Adrenal gland (tissue), 12 donors: ENCODE results near the gene ALDH1L1. TPM values are rescaled to one million over a fixed set of nuclear protein-coding genes. Genes with fewer than 3 reads are reported as not detected.

Experiments used
- DNase-seq, 7 donors: peaks; one replicate each; pipeline ENCODE4 v3.0.0-alpha.2; 2019 to 2020
- H3K27ac ChIP-seq, 5 donors: fragments of 200-600 bp; sonication (generic) in 4 of 5; 1 replicate in 3 of 5; 2 replicates in 2 of 5; pipeline versions ENCODE4 v1.5.1 to v1.8.0; 2016 to 2020; ENCODE audit warnings: mild to moderate bottlenecking in 1 of 5
- H3K27me3 ChIP-seq: fragments of 200-600 bp; 2 replicates; pipeline ENCODE4 v1.8.0; 2021
- H3K36me3 ChIP-seq, 2 donors: fragments of 200-600 bp; replicated peaks in 1 of 2; 1 replicate in 1 of 2; 2 replicates in 1 of 2; pipeline versions ENCODE4 v1.5.1 to v1.8.0; 2018 to 2022
- H3K4me1 ChIP-seq, 2 donors: fragments of 200-600 bp; replicated peaks in 1 of 2; 1 replicate in 1 of 2; 2 replicates in 1 of 2; pipeline versions ENCODE4 v1.5.1 to v1.8.0; 2018 to 2021
- H3K4me3 ChIP-seq, 4 donors: fragments of 200-600 bp; sonication (generic) in 3 of 4; one replicate each; pipeline ENCODE4 v1.5.1; 2016 to 2018
- H3K9me3 ChIP-seq, 3 donors: fragments of 200-600 bp; sonication (generic) in 1 of 3; replicated peaks in 1 of 3; 1 replicate in 2 of 3; 2 replicates in 1 of 3; pipeline versions ENCODE4 v1.5.1 to v1.8.0; 2016 to 2021
- CTCF ChIP-seq, 6 experiments: fragments of 450-650 bp in 4 of 6; fragments of 200-600 bp in 2 of 6; sonication (generic) in 1 of 6; IDR thresholded peaks; 1 replicate in 5 of 6; 2 replicates in 1 of 6; pipeline versions ENCODE4 v1.5.1 to v1.8.0; 2016 to 2021; ENCODE audit warnings: antibody characterized with exemption in 6 of 6, mild to moderate bottlenecking in 2 of 6, moderate library complexity in 1 of 6
- POLR2A ChIP-seq, 2 donors: fragments of 450-650 bp; IDR thresholded peaks; one replicate each; pipeline ENCODE4 v1.6.1; 2017; ENCODE audit warnings: antibody characterized with exemption in 2 of 2, mild to moderate bottlenecking in 2 of 2, moderate library complexity in 1 of 2
- WGBS, 4 donors: extraction: QIAGEN DNeasy Blood & Tissue Kit in 2 of 4; methylation state at CpG; one replicate each; pipeline versions ENCODE4 v1.1.5 to v1.1.7; 2013 to 2017; 5-methylcytosine and 5-hydroxymethylcytosine counted together
- intact Hi-C, 2 donors: fragments of 100-400 bp; cut with DNase I; formaldehyde crosslinking; loops; one replicate each; pipeline versions ENCODE4 v1.14.1 to v1.15.0; 2022 to 2023
- polyA plus RNA-seq, 3 donors: library from polyadenylated mRNA; stranded (reverse); fragments of 200-250 nt in 2 of 3; fragments of 350-450 nt in 1 of 3; fragmentation: Illumina TruSeq in 1 of 3; extraction: RNeasy Lipid Tissue Mini Kit (QIAGEN cat#74804) in 1 of 3; gene quantifications; one replicate each; pipeline ENCODE4 v1.2.3, GENCODE V29; 2013 to 2014
- total RNA-seq, 9 donors: library from RNA; depleted of rRNA in 4 of 9; stranded (reverse); fragments of >200 nt in 4 of 9; fragments of 120-200 nt in 1 of 9; fragmentation: NEBNext Ultra II Directional in 1 of 9; extraction: Animal tissue kit (Norgen Biotek cat#: 25700) in 1 of 9; gene quantifications; one replicate each; pipeline versions ENCODE4 v1.1.0 to v1.2.4, GENCODE V29; 2013 to 2023
- donor health status: healthy with polysubstance abuse.
- donor health status: Bipolar disorder and iron deficiency.
- donor health status: DM: yes; HTN: yes; CAD: no.
- donor health status: DM: no; HTN: no; CAD: no.
- donor health status: DM: no; HTN: no; CAD: no.
- donor health status: DM: yes; HTN: yes; CAD: no.

ALDH1L1 gene
- total and polyA plus RNA-seq, 12 donors: 0.44 to 136 (median 72.3) TPM

GRCh38 chr3:126064627-126065258 is 115.6 kb downstream of the ALDH1L1 start:
- no peak overlapping the region for H3K27ac ChIP-seq
- intact Hi-C loops: no loop called here
- TF ChIP-seq CTCF (IDR thresholded peaks at IDR 0.05) (no peak), POLR2A (IDR thresholded peaks at IDR 0.05) (no peak)
- no peaks in the 10 kb centered on the region for H3K27me3 ChIP-seq
- H3K9me3 ChIP-seq: no peaks in the 10 kb centered on the region
- WGBS, 4 donors: 70 to 87% (median 81%) methylated on average over 8 to 10 of the region's 10 CpGs
- H3K4me1 ChIP-seq: no peaks in the 10 kb centered on the region
- no peak for DNase-seq
- H3K4me3 ChIP-seq: no peak overlapping the region
- H3K36me3 ChIP-seq: no peaks in the 10 kb centered on the region

- no peaks in the 10 kb centered on the region for H3K27me3 ChIP-seq
- TF ChIP-seq POLR2A (IDR thresholded peaks at IDR 0.05) (no peak), CTCF (IDR thresholded peaks at IDR 0.05) (no peak)
- H3K4me1 ChIP-seq: no peaks in the 10 kb centered on the region
- no peak for DNase-seq
- no peak overlapping the region for H3K4me3 ChIP-seq
- no peak overlapping the region for H3K27ac ChIP-seq
- no peaks in the 10 kb centered on the region for H3K9me3 ChIP-seq
- intact Hi-C loops: no loop called here
- no peaks in the 10 kb centered on the region for H3K36me3 ChIP-seq
- WGBS, 4 donors: 81 to 95% (median 90%) methylated on average over 4 to 8 of the region's 8 CpGs
These were observed 116.9 kb downstream of the ALDH1L1 start for GRCh38 chr3:126063358-126063965.

- H3K27ac ChIP-seq: no peak overlapping the region
- DNase-seq: no peak
- H3K4me1 ChIP-seq: peaks cover 12 to 13% of the 10 kb centered on the region in 2 donors
- H3K36me3 ChIP-seq: no peaks in the 10 kb centered on the region
- no peaks in the 10 kb centered on the region for H3K9me3 ChIP-seq
- 73 to 93% (median 89%) methylated on average over 8 of the region's 8 CpGs for WGBS, 4 donors
- H3K27me3 ChIP-seq: no peaks in the 10 kb centered on the region
- no peak overlapping the region for H3K4me3 ChIP-seq
- no peak for TF ChIP-seq POLR2A (IDR thresholded peaks at IDR 0.05)
- TF ChIP-seq CTCF (IDR thresholded peaks at IDR 0.05): no peak
- intact Hi-C loops: no loop called here
These were observed 118.9 kb downstream of the ALDH1L1 start for GRCh38 chr3:126061301-126062032.

GRCh38 chr3:126060613-126061145 is 119.7 kb downstream of the ALDH1L1 start:
- intact Hi-C loops: no loop called here
- Histone ChIP-seq H3K9me3 (no peaks in the 10 kb centered on the region), H3K27ac (no peak overlapping the region), H3K27me3 (no peaks in the 10 kb centered on the region), H3K4me1 (peaks cover 16 to 20% of the 10 kb centered on the region in 2 donors), H3K4me3 (no peak overlapping the region), H3K36me3 (no peaks in the 10 kb centered on the region)
- WGBS, 4 donors: 81 to 90% (median 83%) methylated on average over 5 to 7 of the region's 7 CpGs
- DNase-seq: no peak
- no peak for TF ChIP-seq POLR2A (IDR thresholded peaks at IDR 0.05)
- no peak for TF ChIP-seq CTCF (IDR thresholded peaks at IDR 0.05)
